GM12874 (cell line): ENCODE measurements around the gene AUTS2.

ENCODE experiments used
- TF ChIP-seq, protein P1 (sequence below): IDR thresholded peaks from 2 replicates; pipeline ENCODE4 v1.5.1; 2011; ENCODE audit warnings: low read depth, mild to moderate bottlenecking, control low read depth, low read length, moderate library complexity; ENCODE audit not compliant: insufficient read depth

Gene AUTS2

GRCh38 chr7:70704831-70705346 lies 1106.6 kb downstream of the AUTS2 start:
- TF ChIP-seq, protein P1, sequence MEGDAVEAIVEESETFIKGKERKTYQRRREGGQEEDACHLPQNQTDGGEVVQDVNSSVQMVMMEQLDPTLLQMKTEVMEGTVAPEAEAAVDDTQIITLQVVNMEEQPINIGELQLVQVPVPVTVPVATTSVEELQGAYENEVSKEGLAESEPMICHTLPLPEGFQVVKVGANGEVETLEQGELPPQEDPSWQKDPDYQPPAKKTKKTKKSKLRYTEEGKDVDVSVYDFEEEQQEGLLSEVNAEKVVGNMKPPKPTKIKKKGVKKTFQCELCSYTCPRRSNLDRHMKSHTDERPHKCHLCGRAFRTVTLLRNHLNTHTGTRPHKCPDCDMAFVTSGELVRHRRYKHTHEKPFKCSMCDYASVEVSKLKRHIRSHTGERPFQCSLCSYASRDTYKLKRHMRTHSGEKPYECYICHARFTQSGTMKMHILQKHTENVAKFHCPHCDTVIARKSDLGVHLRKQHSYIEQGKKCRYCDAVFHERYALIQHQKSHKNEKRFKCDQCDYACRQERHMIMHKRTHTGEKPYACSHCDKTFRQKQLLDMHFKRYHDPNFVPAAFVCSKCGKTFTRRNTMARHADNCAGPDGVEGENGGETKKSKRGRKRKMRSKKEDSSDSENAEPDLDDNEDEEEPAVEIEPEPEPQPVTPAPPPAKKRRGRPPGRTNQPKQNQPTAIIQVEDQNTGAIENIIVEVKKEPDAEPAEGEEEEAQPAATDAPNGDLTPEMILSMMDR, result no peak

GRCh38 chr7:70706204-70706603 lies 1107.9 kb downstream of the AUTS2 start:
- TF ChIP-seq, protein P1, result no peak

DNA sequence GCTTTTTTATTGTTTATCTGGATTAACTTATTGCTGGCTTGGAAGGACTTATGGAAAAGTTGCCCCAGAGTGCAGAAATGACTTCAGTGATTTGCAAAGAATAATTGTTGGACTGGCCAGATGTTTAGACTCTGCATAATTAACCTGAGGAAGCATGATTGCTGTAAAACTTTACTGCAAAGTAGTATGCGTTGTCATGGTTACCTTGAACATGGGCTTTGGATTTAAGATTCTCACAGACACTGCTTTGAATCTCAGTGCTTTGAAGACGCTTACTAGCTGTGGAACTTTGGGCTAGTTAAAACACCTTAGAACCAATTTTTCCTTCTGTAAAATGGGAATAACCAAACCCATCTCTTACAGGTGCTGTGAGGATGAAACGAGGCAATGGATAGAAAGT lies 1108.4 kb downstream of the AUTS2 start:
- TF ChIP-seq, protein P1, result no peak

DNA sequence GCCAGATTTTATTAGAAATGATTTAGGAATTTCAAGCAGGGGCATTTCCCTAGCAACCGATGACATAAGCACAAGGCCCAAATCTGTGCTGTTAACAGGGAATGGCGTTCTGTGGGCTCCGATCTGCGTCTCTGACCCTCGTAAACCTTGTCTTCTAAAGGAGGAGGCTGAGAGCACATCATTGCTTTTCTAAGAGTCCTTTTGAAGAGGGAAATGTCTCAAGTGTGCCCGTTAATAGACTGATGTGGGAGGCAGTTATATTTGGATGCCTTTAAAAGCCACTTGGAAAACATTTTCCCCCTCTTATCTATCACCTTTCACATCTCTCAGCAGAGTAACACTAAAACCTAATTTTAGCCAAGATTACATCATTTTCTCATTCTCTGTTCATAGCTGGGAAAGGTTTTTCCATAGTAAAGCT lies 1109.6 kb downstream of the AUTS2 start:
- TF ChIP-seq, protein P1, result no peak

- TF ChIP-seq, protein P1, result no peak
Measured at GRCh38 chr7:70710011-70710480, 1111.8 kb downstream of the AUTS2 start.

- TF ChIP-seq, protein P1, result no peak
Measured at GRCh38 chr7:70710651-70711050, 1112.4 kb downstream of the AUTS2 start.

DNA sequence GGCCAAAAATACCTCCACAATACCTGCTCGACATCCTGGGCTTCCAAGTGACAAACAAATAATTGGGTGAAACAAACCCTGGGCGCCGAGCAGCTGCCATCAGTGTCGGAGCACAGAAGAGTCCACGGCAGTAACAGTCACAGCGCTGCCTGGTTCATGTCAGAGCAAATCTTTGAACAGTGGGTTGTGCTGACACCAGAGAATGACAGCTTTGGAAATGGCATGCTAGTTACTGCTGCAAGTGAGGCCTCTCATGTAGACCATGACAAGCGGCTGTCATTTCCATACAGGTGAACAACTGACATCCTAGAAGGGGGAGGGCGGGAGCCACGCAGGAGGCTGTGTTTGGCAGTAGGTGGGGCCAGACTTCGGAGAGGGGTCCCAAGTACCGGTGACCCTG lies 1113.2 kb downstream of the AUTS2 start:
- TF ChIP-seq, protein P1, result no peak

GRCh38 chr7:70712942-70713341 lies 1114.7 kb downstream of the AUTS2 start:
- TF ChIP-seq, protein P1, result no peak
